ENCODE data around the gene L3HYPDH.

Gene L3HYPDH

DNA sequence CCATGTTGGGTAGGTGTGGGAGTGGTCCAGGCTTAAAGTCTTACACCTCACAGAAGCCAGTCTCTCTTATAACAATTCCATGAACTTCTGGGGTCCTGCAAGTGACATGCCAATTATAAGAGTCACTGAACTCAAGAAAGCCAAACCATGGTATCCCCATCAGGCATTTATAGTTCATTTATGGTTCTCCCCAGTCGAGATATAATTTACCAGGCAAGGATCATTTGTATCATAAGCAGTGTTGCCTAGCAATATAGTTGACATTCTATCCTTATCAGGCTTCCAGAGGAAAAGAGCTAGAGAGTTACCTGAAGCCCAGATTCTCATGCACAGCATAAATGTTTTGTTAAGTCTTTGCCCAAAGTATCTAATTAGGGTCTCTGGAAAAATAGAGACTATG lies 8.2 kb upstream of the L3HYPDH start:
- DNase-seq (ENCODE audit: low read depth): no peak
- H3K4me3 ChIP-seq (ENCODE audit: low read length): no peak overlapping the region
- TF ChIP-seq CTCF (IDR thresholded peaks at IDR 0.05; ENCODE audit: insufficient read depth, low read depth, low read length, missing control alignments): no peak

GRCh38 chr14:59490756-59491155 lies 6.5 kb upstream of the L3HYPDH start:
- H3K4me3 ChIP-seq (ENCODE audit: low read length): no peak overlapping the region
- DNase-seq (ENCODE audit: low read depth): no peak
- TF ChIP-seq CTCF (IDR thresholded peaks at IDR 0.05; ENCODE audit: insufficient read depth, low read depth, low read length, missing control alignments): no peak

- peak overlapping the region; percentile 64 for H3K4me3 ChIP-seq (ENCODE audit: low read length)
- DNase-seq (ENCODE audit: low read depth): no peak
- TF ChIP-seq CTCF (IDR thresholded peaks at IDR 0.05; ENCODE audit: insufficient read depth, low read depth, low read length, missing control alignments): no peak
Observed at GRCh38 chr14:59484639-59485175, 499 bp upstream of the L3HYPDH start.

DNA sequence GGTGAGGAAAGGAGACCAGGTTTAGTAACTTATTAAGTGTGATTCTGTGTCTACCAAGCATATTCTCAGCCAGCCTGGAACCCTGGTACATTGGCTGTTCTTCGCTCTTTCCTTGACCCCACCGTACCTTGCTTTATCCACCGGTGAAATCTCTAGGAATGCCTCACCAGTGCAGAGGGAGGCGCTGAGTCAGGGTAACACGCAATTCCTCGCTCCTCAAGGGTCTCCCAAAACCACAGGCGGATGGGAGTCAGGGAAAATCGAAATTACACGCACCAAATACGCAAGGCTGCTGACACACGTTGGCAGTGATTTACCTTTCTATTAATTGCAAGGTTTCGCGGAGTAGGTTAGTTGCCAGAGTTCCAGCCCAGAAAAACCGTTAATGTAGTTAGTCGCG lies 845 bp downstream of the L3HYPDH start:
- DNase-seq (ENCODE audit: low read depth): peak; percentile 52

GRCh38 chr14:59482541-59483331 lies 1.5 kb downstream of the L3HYPDH start:
- peak overlapping the region; percentile 64 for H3K4me3 ChIP-seq (ENCODE audit: low read length)
- TF ChIP-seq CTCF (IDR thresholded peaks at IDR 0.05; ENCODE audit: insufficient read depth, low read depth, low read length, missing control alignments): no peak
- DNase-seq (ENCODE audit: low read depth): peak; percentile 93

More for the DNA sequence above, 845 bp downstream of the L3HYPDH start:
- TF ChIP-seq CTCF (IDR thresholded peaks at IDR 0.05; ENCODE audit: insufficient read depth, low read depth, low read length, missing control alignments): no peak
- peak overlapping the region; percentile 64 for H3K4me3 ChIP-seq (ENCODE audit: low read length)

GRCh38 chr14:59481871-59482540 lies 2.2 kb downstream of the L3HYPDH start:
- DNase-seq (ENCODE audit: low read depth): peak; percentile 49
- peak overlapping the region; percentile 64 for H3K4me3 ChIP-seq (ENCODE audit: low read length)
- no peak for TF ChIP-seq CTCF (IDR thresholded peaks at IDR 0.05; ENCODE audit: insufficient read depth, low read depth, low read length, missing control alignments)
